Natural killer cell (primary cell): ENCODE results near the gene MYLK3. TPM values are rescaled to one million over a fixed set of nuclear protein-coding genes. Genes with fewer than 3 reads are reported as not detected.

Source experiments
- ATAC-seq, 3 donors: fragments of 150-1000 bp in 2 of 3; fragments of 200-7000 bp in 1 of 3; cut with Tn5 transposase; 1 replicate in 1 of 3; 2 replicates in 2 of 3; pipeline ENCODE4 v1.10.0; 2021; ENCODE audit warnings: mild to moderate bottlenecking in 2 of 3, moderate library complexity in 2 of 3
- DNase-seq, 2 donors: peaks; one replicate each; pipeline versions ENCODE4 v3.0.0 to v3.0.0-alpha.2; 2013 to 2021; ENCODE audit warnings: mixed read lengths in 1 of 2
- H3K27ac ChIP-seq: one replicate; pipeline ENCODE4 v1.5.1; 2013; ENCODE audit warnings: mild to moderate bottlenecking, low read length
- H3K27me3 ChIP-seq: one replicate; pipeline ENCODE4 v1.6.1; 2013; ENCODE audit warnings: low read length; ENCODE audit not compliant: control insufficient read depth, insufficient read depth
- H3K36me3 ChIP-seq: one replicate; pipeline ENCODE4 v1.6.1; 2013; ENCODE audit warnings: low read length; ENCODE audit not compliant: control insufficient read depth, insufficient read depth
- H3K4me1 ChIP-seq: one replicate; pipeline ENCODE4 v1.6.1; 2013; ENCODE audit warnings: low read length; ENCODE audit not compliant: control insufficient read depth, insufficient read depth
- H3K4me3 ChIP-seq: one replicate; pipeline ENCODE4 v1.5.1; 2013; ENCODE audit warnings: low read length
- H3K9me3 ChIP-seq: one replicate; pipeline ENCODE4 v1.6.1; 2013; ENCODE audit warnings: low read length; ENCODE audit not compliant: control insufficient read depth, insufficient read depth
- H3K27ac Mint-ChIP-seq, 2 donors: one replicate each; pipeline ENCODE4 v1.8.0; 2022; ENCODE audit warnings: mild to moderate bottlenecking in 2 of 2, mixed read lengths in 2 of 2, moderate library complexity in 1 of 2
- H3K27me3 Mint-ChIP-seq, 2 donors: one replicate each; pipeline ENCODE4 v1.8.0; 2022; ENCODE audit warnings: low read depth in 2 of 2, mixed read lengths in 2 of 2
- H3K36me3 Mint-ChIP-seq: one replicate; pipeline ENCODE4 v1.8.0; 2022; ENCODE audit warnings: mixed read lengths
- H3K4me1 Mint-ChIP-seq, 2 donors: one replicate each; pipeline ENCODE4 v1.8.0; 2022; ENCODE audit warnings: mixed read lengths in 2 of 2
- H3K4me3 Mint-ChIP-seq: one replicate; pipeline ENCODE4 v1.8.0; 2022; ENCODE audit warnings: mild to moderate bottlenecking, moderate library complexity, mixed read lengths
- H3K9me3 Mint-ChIP-seq, 2 donors: one replicate each; pipeline ENCODE4 v1.8.0; 2022; ENCODE audit warnings: mixed read lengths in 2 of 2
- CTCF ChIP-seq: fragments of 200-600 bp; IDR thresholded peaks from one replicate; pipeline ENCODE4 v1.8.0; 2022; ENCODE audit warnings: antibody characterized with exemption
- WGBS: methylation state at CpG from one replicate; pipeline ENCODE4 v1.1.7; 2013; ENCODE audit warnings: missing lambda C conversion rate; ENCODE audit not compliant: insufficient coverage; 5-methylcytosine and 5-hydroxymethylcytosine counted together
- intact Hi-C: fragments of 100-400 bp; cut with micrococcal nuclease; formaldehyde crosslinking; loops from one replicate; pipeline ENCODE4 v1.14.2; 2022
- total RNA-seq, 4 donors: library from RNA; stranded (reverse); fragments of 120-200 nt in 1 of 4; gene quantifications; one replicate each; pipeline versions ENCODE4 v1.2.3 to v1.2.4, GENCODE V29; 2013 to 2022

Gene MYLK3
- total RNA-seq, 3 donors from 2014 or later (not counting 1 experiment from before 2014, with no cell fraction given), result 0.42 to 0.73 TPM; not detected in 1

DNA sequence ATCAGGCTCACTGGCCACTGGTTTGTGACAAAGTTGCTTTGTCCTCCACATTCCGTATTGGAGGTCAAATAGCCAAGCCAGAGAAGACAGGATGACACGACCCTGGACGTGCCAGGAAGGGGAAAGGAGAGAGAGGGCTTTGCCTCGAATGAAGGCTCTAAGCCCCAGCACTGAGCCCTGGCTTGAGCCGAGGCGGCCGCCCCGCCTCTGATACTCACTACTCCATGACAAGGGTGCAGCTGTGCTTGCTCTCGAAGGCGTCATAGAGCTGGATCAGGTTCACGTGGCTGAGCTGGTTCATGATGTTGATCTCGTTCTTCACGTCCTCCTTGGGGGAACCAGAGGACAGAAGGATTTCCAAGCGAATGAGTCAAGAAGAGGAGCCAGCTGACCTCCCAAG, 19.3 kb downstream of the MYLK3 start:
- Mint-ChIP-seq H3K9me3 (no peaks in the 10 kb centered on the region), H3K36me3 (no peaks in the 10 kb centered on the region), H3K27me3 (no peaks in the 10 kb centered on the region), H3K4me3 (no peak overlapping the region), H3K4me1 (no peaks in the 10 kb centered on the region), H3K27ac (no peak overlapping the region)
- Histone ChIP-seq H3K4me1 (no peaks in the 10 kb centered on the region), H3K27me3 (no peaks in the 10 kb centered on the region), H3K4me3 (no peak overlapping the region), H3K36me3 (no peaks in the 10 kb centered on the region), H3K9me3 (no peaks in the 10 kb centered on the region), H3K27ac (no peak overlapping the region)
- intact Hi-C loops, result no loop called here
- 96% methylated on average over 14 of the region's 14 CpGs for WGBS
- ATAC-seq, result no peak
- no peak for TF ChIP-seq CTCF
- no peak for DNase-seq

DNA sequence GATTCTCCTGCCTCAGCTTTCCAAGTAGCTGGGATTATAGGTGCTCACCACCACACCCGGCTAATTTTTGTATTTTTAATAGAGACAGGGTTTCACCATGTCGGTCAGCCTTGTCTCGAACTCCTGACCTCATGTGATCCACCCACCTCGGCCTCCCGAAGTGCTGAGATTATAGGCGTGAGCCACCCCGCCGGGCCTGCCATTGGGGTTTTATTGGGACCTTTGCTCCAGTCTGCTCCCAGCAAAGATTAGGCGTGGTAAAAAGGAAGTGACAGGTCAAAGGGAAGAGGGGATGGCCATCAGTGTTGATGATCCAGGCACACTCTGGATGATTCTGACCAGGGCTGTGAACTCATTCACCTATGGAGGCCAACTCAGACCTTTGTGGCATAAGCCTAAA, 20.5 kb downstream of the MYLK3 start:
- no peaks in the 10 kb centered on the region for H3K27me3 Mint-ChIP-seq
- no peaks in the 10 kb centered on the region for H3K9me3 ChIP-seq
- no peak overlapping the region for H3K27ac Mint-ChIP-seq
- no peaks in the 10 kb centered on the region for H3K36me3 Mint-ChIP-seq
- no peaks in the 10 kb centered on the region for H3K36me3 ChIP-seq
- H3K9me3 Mint-ChIP-seq, result no peaks in the 10 kb centered on the region
- DNase-seq, result no peak
- intact Hi-C loops, result no loop called here
- no peaks in the 10 kb centered on the region for H3K4me1 Mint-ChIP-seq
- no peak for TF ChIP-seq CTCF
- no peak overlapping the region for H3K4me3 ChIP-seq
- no peaks in the 10 kb centered on the region for H3K27me3 ChIP-seq
- H3K4me3 Mint-ChIP-seq, result no peak overlapping the region
- no peak overlapping the region for H3K27ac ChIP-seq
- H3K4me1 ChIP-seq, result no peaks in the 10 kb centered on the region
- no peak for ATAC-seq
- WGBS, result 95% methylated on average over 9 of the region's 9 CpGs

DNA sequence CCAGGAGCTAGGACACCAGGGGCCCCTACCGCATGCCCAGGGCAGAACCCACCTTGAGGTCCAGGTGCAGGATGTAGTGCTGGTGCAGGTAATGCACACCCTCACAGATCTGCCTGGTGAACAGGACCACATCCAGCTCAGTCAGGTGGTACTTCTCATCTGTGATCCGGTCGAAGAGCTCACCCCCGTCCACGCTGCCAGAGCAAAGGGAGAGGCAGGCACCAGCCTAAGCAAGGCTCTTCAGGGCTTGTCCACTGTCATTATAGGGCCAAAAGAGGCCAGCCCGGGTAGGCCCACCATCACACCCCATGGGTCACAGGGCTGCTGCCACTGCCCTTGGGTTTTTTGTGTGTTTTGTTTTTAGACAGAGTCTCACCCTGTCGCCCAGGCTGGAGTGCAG, 21.0 kb downstream of the MYLK3 start:
- Mint-ChIP-seq H3K36me3 (no peaks in the 10 kb centered on the region), H3K4me1 (no peaks in the 10 kb centered on the region), H3K27ac (no peak overlapping the region), H3K4me3 (no peak overlapping the region), H3K9me3 (no peaks in the 10 kb centered on the region), H3K27me3 (no peaks in the 10 kb centered on the region)
- intact Hi-C loops, result no loop called here
- no peak overlapping the region for H3K27ac ChIP-seq
- no peak for TF ChIP-seq CTCF
- no peaks in the 10 kb centered on the region for H3K4me1 ChIP-seq
- no peaks in the 10 kb centered on the region for H3K9me3 ChIP-seq
- ATAC-seq (no peak), DNase-seq (no peak)
- no peaks in the 10 kb centered on the region for H3K27me3 ChIP-seq
- WGBS, result 95% methylated on average over 7 of the region's 7 CpGs
- no peak overlapping the region for H3K4me3 ChIP-seq
- H3K36me3 ChIP-seq, result no peaks in the 10 kb centered on the region

- H3K4me1 ChIP-seq, result no peaks in the 10 kb centered on the region
- ATAC-seq, result no peak
- no peak overlapping the region for H3K4me3 ChIP-seq
- Mint-ChIP-seq H3K4me3 (no peak overlapping the region), H3K4me1 (no peaks in the 10 kb centered on the region), H3K9me3 (no peaks in the 10 kb centered on the region), H3K27me3 (peaks cover 0 to 3% of the 10 kb centered on the region in 2 donors), H3K36me3 (no peaks in the 10 kb centered on the region), H3K27ac (no peak overlapping the region)
- no peak for TF ChIP-seq CTCF
- 92% methylated on average over 4 of the region's 4 CpGs for WGBS
- H3K27ac ChIP-seq, result no peak overlapping the region
- intact Hi-C loops, result no loop called here
- no peak for DNase-seq
- H3K27me3 ChIP-seq, result no peaks in the 10 kb centered on the region
- H3K9me3 ChIP-seq, result no peaks in the 10 kb centered on the region
- H3K36me3 ChIP-seq, result no peaks in the 10 kb centered on the region
Observed at GRCh38 chr16:46721885-46722284, 26.3 kb downstream of the MYLK3 start.
